GM19452 (cell line): ENCODE data around the gene NRSN2.
"Not testable (repeated sequence)": the region's sequence is repeated elsewhere in the genome, so short reads cannot be mapped to it uniquely, and the experiment has no call there.

Experiments used
- ATAC-seq: cut with Tn5 transposase; IDR thresholded peaks from one replicate; pipeline ENCODE4 v1.9.1; 2021; ENCODE audit not compliant: unreplicated experiment

NRSN2 gene

DNA sequence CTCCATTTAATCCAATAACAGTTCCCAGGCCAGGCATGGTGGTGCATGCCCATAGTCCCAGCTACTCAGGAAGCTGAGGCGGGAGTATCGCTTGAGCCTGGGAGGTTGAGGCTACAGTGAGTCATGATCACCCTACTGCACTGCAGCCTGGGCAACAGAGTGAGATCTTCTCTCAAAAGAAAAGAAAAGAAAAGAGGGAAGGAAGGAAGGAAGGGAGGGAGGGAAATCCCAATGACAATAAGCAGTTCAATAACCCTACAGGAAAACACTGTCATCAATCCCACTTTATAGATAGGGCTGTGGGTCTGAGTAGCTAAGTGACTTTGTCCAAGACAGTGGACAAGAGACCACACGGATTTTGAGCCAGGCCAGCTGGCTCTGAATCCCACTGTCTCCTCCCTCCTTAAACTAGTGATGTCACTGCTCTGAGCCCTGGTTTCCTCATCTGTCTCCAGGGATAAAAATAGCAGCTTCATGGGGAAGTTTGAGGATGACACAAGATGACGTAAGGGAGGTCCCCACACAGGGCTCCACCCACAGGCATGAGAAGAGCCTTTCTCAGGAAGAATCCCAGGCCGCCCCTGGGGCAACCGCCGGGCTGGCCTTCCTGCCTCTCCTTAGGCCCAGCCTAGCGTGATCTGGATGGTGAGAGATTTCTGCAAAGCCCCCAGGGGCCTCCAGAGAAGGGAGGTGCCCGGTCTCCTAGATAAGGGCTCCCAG lies 26.4 kb downstream of the NRSN2 start:
- no peak for ATAC-seq

DNA sequence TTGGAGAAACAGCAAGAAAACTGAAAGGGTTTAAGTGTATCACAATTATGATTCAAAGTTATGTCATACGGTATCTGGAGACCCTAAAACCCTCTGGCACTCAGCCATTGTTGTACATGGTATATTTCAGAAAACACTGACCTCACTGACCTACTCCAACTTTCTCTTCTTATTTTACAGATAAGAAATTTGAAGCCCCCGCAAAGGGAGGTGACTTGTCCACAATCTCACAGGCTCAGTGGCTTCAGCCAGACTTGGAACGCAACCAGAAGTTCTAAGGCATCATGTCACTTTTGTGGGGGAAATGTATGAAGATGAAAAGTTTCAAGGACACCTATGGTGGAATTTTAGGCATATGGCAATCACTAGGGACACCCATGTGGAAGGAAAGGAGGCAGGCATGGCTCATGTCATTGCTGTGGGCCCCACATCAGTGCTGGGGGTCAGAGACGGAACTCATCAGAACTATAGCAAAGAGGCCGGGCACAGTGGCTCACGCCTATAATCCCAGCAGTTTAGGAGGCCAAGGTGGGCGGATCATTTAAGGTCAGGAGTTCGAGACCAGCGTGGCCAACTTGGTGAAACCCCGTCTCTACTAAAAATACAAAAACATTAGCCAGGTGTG lies 28.5 kb downstream of the NRSN2 start:
- no peak for ATAC-seq

DNA sequence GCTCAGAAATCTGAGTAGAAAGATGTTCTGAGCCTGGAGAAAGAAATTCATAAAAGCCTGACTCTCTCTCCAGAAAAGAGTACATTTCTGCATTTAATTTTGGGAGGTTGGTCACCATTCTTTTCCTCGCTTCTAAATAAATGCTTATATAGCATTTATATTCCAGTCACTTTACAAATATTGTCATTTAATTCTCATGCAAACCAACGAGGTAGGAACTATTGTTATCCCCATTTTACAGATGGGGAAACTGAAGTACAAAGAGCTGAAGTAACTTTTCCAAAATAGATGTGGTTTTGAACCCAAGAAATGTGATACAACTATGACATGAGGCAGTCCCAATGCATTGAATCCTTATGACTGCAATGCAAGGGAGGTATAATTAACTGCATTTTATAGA lies 29.2 kb downstream of the NRSN2 start:
- no peak for ATAC-seq

DNA sequence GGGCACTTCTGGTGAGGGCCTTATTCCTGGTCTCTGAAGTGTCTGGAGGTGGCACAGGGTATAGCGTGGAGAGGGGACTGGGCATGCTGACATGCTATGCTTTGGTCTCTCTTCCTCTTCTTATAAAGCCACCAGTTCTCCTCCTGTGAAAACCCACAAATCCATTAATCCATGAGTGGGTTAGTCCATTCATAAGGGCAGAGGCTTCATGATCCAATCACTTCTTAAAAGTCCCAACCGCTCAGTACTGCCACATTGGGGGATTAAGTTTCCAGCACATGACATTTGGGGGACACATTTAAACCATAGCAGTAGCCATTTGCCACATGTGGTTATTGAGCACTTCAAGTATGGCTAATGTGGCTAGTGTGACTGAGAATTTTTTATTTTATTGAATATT lies 29.8 kb downstream of the NRSN2 start:
- no peak for ATAC-seq

DNA sequence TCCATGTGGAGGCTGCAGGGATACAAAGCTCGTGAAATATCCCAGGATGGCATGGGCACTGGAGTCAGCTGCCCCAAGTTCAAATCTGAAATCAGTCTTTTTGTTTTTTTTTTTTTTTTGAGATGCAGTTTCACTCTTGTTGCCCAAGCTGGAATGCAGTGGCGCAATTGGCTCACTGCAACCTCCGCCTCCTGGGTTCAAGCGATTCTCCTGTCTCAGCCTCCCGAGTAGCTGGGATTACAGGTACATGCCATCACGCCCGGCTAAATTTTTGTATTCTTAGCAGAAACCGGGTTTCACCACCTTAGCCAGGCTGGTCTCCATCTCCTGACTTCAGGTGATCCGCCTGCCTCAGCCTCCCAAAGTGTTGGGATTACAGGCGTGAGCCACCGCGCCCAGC lies 30.7 kb downstream of the NRSN2 start:
- not testable (repeated sequence) for ATAC-seq

DNA sequence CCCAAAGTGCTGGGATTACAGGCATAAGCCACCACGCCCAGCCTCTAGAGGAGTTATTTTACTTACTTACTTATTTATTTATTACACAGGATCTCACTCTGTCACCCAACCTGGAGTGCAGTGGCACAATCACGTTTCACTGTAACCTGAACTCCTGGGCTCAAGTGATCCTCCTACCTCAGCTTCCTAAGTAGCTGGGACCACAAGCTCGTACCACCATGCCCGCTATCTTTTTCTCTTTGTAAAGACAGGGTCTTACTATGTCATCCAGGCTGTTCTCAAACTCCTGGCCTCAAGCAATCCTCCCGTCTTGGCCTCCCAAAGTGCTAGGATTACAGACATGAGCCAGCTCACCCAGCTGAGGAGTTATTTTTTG lies 32.0 kb downstream of the NRSN2 start:
- no peak for ATAC-seq

DNA sequence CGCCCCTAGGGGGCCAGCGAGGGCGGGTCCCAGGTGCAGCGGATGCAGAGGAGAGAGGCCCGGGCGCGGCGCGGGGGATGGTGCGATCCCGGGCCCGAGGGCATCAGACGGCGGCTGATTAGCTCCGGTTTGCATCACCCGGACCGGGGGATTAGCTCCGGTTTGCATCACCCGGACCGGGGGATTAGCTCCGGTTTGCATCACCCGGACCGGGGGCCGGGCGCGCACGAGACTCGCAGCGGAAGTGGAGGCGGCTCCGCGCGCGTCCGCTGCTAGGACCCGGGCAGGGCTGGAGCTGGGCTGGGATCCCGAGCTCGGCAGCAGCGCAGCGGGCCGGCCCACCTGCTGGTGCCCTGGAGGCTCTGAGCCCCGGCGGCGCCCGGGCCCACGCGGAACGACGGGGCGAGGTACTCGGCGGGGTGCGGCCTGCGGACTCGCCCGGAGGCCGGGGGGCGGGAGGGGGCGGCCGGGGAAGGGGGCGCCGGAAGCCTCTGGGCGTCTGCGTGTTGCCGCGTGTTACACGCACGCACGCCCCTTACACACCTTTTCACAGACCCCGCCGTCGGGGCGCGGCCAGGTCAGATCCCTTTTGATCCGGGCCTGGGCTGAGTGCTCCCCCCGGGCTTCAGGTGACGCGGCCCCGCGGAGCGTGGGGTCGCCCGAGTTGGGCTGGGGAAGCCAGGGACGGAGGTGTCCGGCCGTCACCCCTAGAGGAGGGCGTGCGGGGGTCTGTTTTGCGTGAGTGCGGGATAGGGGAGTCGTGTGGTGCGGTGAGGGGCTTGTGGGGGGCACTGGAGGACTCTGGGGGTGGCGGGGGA lies 34.1 kb downstream of the NRSN2 start:
- peak; percentile 54 for ATAC-seq

DNA sequence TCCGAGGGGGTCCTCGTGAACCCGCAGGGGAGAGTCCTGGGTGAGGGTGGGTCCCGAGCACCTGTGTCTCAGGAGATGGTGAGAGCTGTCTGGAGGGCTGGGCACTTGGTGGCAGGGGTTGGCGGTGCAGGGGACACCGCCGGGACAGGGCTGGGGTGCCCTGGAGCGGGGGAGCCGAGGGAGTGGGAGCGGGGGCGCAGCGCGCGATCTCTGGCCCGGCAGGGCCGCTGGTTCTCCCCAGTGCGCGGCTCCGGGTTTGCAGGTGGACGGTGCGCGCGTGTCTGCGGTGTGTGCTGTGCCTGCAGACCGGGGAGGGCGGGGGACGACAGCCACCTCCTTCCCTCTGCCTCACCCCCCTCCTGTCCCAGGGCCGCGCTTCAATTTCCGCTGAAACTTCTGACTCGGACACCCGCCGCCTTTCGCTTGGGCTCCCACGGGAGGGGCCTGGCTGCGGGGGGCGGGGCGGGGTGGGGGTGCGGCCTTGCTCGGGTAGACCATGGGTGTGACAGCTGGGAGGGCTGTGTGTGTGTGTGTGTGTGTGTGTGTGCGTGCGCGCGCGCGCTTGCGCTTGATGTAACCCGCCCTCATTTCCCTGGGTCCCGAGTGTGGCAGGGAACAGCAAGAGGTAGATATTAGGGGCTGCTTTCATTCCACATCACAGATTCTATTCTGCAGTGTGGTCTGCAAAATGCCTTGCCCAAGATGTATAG lies 34.8 kb downstream of the NRSN2 start:
- peak; percentile 55 for ATAC-seq

DNA sequence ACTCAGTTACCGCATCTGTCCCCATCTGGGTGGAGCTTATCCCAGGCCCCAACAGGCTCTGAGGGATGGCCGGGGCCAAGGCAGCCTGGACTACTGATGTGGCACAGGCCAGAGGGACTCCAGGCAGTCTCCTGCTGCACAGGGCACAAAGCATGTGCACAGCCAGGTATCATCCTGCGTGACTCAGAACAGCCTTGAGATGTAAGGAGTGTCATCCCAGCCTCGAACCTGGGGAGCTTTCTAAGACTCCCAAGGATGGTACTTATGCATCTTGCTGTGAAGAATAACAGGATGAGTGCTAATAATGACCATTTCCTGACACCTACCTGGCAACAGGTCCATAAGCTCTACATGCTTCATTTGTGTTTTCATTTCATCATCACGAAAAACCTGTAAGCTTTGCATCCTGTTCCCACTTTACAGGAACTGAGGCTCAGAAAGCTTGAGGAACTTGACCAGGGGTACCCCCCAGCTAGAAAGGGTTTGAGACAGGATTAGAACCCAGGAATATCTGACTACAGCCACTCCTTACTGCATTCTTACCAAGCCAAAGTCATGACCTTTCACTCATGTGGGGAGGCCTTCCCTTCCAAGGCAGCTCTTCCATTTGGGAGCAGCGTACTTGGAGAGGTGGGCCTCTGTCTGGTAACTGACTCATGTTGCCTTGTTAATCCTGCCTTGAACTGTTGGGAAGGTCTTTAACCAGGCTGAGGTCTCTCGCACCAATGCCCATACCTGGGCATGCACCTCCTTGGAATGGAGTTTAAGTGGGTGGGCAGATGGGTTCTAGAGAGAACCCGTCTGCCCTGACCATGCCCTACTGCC lies 35.6 kb downstream of the NRSN2 start:
- peak; percentile 12 for ATAC-seq

DNA sequence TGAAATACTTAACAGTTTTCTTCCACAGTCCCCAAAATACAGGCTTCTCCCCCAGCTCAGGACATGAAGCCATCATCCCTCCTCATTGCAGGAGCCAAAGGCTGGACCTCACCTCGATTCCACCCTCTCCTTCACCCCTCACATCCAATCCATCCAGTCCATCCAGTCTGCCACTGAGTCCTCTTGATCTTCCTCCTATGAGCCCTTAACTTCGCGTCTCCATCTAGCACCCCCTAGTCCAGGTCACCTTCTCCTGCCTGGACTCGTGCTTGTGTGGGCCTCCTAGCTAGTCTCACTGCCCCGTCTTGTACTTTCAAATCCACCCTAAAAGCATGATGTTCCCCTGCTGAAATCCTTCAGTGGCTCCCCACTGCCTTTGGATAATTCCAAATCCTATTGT lies 37.0 kb downstream of the NRSN2 start:
- ATAC-seq: no peak

DNA sequence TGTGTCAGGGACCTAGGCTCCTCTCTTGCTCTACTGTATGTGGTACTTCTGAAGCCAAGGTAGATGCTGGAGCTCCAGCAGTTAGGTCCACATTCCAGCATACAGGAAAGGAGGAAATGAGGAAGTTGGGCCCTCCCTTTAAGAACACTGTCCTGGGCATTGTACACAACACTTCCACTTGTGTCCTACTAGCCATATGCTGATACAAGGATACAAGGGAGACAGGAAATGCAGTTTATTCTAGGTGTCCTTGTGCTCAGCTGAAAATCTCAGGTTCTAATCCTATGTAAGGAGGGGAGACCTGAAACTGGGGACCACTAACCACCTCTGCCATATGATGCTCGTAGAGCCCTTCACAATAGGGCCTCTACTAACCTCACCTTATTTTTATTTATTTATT lies 37.8 kb downstream of the NRSN2 start:
- ATAC-seq: no peak

DNA sequence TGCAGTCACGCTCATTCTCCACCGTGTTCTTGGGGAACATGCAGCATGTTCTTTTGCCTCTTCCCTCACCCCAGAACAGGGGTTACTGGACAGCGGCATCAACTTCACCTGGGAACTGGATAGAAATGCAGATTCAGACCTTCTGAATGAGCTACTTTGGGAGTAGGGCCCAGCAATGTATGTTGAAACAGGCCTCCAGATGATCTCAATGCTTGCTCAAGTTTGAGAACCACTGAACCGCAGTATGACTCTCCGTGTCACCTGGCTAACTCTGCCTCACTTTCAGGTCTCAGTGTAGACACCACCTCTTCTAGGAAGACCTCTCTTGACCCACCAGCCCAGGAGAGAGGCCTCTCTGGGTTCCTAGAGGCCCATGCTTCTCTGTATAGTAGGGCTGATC lies 38.5 kb downstream of the NRSN2 start:
- ATAC-seq: no peak

DNA sequence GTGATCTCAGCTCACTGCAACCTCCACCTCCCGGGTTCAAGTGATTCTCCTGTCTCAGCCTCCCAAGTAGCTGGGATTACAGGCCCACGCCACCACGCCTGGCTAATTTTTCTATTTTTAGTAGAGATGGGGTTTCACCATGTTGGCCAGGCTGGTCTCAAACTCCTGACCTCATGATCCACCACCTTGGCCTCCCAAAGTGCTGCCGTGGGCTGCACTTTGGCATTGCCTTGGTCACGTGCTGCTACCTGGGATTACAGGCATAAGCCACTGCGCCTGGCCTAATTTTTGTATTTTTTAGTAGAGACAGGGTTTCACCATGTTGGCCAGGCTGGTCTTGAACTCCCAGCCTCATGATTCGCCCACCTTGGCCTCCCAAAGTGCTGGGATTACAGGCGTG lies 39.7 kb downstream of the NRSN2 start:
- not testable (repeated sequence) for ATAC-seq

DNA sequence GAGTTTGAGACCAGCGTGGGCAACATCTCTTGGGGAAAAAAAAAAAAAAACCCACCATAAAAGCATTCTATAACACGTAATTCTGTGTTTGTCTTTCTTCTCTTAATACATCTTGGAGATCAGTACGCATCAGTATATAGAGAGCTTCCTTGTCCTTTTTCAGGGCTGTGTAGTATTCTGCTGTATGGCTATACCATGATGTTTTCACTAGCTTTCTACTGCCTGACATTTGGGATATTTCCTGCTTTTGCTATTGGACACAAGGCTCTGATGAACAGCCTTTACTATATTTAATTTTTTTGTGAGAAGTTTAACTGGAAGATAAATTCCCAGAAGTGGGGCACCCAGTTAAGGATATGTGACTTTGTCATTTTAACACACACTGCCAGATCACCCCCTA lies 40.6 kb downstream of the NRSN2 start:
- no peak for ATAC-seq

DNA sequence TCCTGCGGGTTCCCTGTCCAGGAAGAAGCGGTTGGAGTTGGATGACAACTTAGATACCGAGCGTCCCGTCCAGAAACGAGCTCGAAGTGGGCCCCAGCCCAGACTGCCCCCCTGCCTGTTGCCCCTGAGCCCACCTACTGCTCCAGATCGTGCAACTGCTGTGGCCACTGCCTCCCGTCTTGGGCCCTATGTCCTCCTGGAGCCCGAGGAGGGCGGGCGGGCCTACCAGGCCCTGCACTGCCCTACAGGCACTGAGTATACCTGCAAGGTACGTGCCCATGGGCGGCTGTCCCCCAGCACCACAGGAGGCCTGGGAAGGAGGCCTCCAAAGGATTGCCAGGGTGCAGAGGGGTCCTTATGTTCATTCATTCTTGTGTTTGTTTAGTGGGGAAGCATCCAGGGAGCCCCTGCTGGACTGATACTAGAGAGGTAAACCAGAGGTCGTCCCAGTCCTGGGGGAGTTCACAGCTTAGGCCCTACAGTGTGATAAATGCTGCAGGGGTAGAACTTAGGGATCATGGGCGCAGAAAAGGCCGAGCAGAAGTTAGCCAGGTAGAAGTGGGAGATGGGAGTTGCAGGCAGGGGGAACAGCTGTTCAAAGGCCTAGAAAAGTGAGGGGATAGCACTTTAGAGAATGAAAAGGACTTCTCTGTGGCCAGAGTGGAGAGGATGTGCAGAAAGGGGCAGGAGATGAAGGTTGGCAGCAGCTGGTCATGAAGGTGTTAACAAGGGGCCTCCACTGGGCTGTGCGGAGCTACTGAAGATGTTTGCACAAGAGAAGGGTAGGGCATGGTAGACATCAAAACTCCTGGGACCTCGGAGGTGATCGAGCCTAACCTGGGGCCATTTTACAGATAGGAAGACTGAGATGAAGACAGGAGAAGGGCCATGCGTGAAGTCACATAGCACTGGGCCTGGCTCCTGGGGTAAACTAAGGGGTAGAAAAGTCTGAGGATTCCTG lies 41.4 kb downstream of the NRSN2 start:
- ATAC-seq: no peak

DNA sequence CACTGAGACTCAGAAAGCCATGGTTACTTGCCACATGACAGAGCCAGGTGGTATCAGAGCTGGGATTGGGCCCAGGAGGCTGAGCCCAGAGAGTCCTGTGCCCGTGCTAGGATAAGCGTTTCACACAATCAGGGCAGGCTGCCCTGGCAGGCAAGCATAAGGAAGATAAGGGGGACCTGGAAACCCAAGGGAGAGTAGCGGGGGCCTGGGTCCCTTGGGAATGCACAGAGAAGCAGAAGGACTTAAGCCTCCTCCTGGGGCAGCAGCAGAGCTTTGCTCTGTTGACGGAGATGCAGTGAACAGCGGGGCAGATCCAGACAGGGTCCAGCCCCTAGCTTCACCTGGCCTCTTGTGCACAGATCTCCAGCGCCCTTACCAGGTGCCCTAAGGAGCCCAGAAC lies 42.3 kb downstream of the NRSN2 start:
- no peak for ATAC-seq

DNA sequence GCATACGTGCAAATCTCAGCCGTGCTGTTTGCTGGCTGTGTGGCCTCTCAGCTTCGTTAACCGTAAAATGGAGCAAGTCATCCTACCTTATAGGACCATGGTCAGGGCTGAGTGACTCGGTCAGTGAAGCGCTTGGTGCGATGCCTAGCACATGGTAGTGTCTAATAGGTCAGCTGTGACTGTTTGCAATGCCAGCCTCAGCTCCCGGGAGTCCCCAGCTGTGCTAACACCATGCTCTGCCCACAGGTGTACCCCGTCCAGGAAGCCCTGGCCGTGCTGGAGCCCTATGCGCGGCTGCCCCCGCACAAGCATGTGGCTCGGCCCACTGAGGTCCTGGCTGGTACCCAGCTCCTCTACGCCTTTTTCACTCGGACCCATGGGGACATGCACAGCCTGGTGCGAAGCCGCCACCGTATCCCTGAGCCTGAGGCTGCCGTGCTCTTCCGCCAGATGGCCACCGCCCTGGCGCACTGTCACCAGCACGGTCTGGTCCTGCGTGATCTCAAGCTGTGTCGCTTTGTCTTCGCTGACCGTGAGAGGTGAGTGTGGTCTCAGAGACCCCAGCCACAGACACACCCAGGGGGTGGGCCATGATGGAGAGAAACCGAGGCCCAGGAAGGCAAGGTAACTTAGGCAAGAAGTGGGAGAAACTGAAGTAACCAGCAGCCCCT lies 44.3 kb downstream of the NRSN2 start:
- no peak for ATAC-seq

DNA sequence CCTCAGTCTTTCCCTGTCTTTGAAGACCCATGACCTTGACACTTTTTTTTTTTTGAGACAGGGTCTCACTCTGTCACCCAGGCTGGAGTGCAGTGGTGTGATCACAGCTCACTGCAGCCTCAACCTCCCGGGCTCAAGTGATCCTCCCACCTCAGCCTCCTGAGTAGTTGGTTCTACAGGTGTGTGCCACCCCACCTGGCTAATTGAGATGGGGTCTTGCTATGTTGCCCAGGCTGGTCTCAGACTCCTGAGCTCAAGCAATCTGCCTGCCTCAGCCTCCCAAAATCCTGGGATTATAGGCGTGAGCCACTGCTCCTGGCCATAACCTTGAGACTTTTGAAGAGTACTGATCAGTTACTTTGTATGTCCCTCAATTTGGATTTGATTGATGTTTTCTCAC lies 46.4 kb downstream of the NRSN2 start:
- not testable (repeated sequence) for ATAC-seq

DNA sequence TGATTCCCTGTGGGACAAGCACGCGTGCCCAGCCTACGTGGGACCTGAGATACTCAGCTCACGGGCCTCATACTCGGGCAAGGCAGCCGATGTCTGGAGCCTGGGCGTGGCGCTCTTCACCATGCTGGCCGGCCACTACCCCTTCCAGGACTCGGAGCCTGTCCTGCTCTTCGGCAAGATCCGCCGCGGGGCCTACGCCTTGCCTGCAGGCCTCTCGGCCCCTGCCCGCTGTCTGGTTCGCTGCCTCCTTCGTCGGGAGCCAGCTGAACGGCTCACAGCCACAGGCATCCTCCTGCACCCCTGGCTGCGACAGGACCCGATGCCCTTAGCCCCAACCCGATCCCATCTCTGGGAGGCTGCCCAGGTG lies 49.3 kb downstream of the NRSN2 start:
- no peak for ATAC-seq
